OCI-LY1 (cell line): ENCODE measurements around the gene VPS54.
A peak's percentile ranks its signal among the peaks of the same experiment; 100 is the strongest.

ENCODE experiments used
- H2AFZ ChIP-seq: fragments of 200-600 bp; sonication (generic), shearing (Covaris generic); 2 replicates; pipeline ENCODE4 v1.6.0; 2014; ENCODE audit warnings: antibody characterized with exemption, mild to moderate bottlenecking, low read length
- H3F3A ChIP-seq: fragments of 200-600 bp; sonication (generic), shearing (Covaris generic); 2 replicates; pipeline ENCODE4 v1.6.0; 2014; ENCODE audit warnings: mild to moderate bottlenecking, antibody characterized with exemption, low read length, moderate library complexity; ENCODE audit not compliant: insufficient read depth
- H3K27ac ChIP-seq: fragments of 200-600 bp; sonication (generic); 2 replicates; pipeline ENCODE4 v1.5.1; 2014; ENCODE audit warnings: low read length, mixed run types, mild to moderate bottlenecking, low read depth; ENCODE audit not compliant: poor library complexity, severe bottlenecking
- H3K27me3 ChIP-seq: fragments of 200-600 bp; sonication (generic); 2 replicates; pipeline ENCODE4 v1.6.0; 2014; ENCODE audit warnings: antibody characterized with exemption, mild to moderate bottlenecking, low read length, moderate library complexity; ENCODE audit not compliant: insufficient read depth
- H3K36me3 ChIP-seq: fragments of 200-600 bp; sonication (generic); 2 replicates; pipeline ENCODE4 v1.6.1; 2014; ENCODE audit warnings: mild to moderate bottlenecking, antibody characterized with exemption, low read length, moderate library complexity, mixed read lengths; ENCODE audit not compliant: insufficient read depth
- H3K4me1 ChIP-seq: fragments of 200-600 bp; sonication (generic); 2 replicates; pipeline ENCODE4 v1.5.1; 2014; ENCODE audit warnings: mild to moderate bottlenecking, low read length, moderate library complexity; ENCODE audit not compliant: insufficient read depth, severe bottlenecking
- H3K4me2 ChIP-seq: fragments of 200-600 bp; sonication (generic), shearing (Covaris generic); 2 replicates; pipeline ENCODE4 v1.6.1; 2014; ENCODE audit warnings: low read length
- H3K4me3 ChIP-seq: fragments of 200-600 bp; sonication (generic); 2 replicates; pipeline ENCODE4 v1.5.1; 2014; ENCODE audit warnings: low read length, low read depth, mild to moderate bottlenecking, mixed read lengths; ENCODE audit not compliant: poor library complexity, severe bottlenecking
- H3K79me2 ChIP-seq: fragments of 200-600 bp; shearing (Covaris generic); 2 replicates; pipeline ENCODE4 v1.6.1; 2016; ENCODE audit warnings: mixed run types, low read length, mixed read lengths; ENCODE audit not compliant: insufficient read depth
- H3K9ac ChIP-seq: fragments of 200-600 bp; sonication (generic), shearing (Covaris generic); 2 replicates; pipeline ENCODE4 v1.6.1; 2014; ENCODE audit warnings: mild to moderate bottlenecking, low read length, mixed read lengths
- H3K9me2 ChIP-seq: fragments of 200-600 bp; sonication (generic), shearing (Covaris generic); 2 replicates; pipeline ENCODE4 v1.6.1; 2014; ENCODE audit warnings: low read depth, mild to moderate bottlenecking, low read length, mixed read lengths
- H3K9me3 ChIP-seq: fragments of 200-600 bp; shearing (Covaris generic); 2 replicates; pipeline ENCODE4 v1.6.1; 2014; ENCODE audit warnings: low read length, mixed read lengths
- H4K20me1 ChIP-seq: fragments of 200-600 bp; sonication (generic), shearing (Covaris generic); 2 replicates; pipeline ENCODE4 v1.6.0; 2016; ENCODE audit warnings: mild to moderate bottlenecking, low read length; ENCODE audit not compliant: insufficient read depth
- EZH2 ChIP-seq: fragments of 200-600 bp; sonication (generic), shearing (Covaris generic); IDR thresholded peaks from 2 replicates; pipeline ENCODE4 v1.8.0; 2017; ENCODE audit warnings: borderline replicate concordance, mixed run types, mild to moderate bottlenecking, antibody characterized with exemption, low read length, moderate library complexity, mixed read lengths
- TF ChIP-seq, protein P1 (sequence below): fragments of 200-600 bp; sonication (generic), shearing (Covaris generic); IDR thresholded peaks from 2 replicates; pipeline ENCODE4 v1.5.1; 2017; ENCODE audit warnings: mild to moderate bottlenecking, antibody characterized with exemption, low read length, moderate library complexity, mixed read lengths

The VPS54 gene

DNA sequence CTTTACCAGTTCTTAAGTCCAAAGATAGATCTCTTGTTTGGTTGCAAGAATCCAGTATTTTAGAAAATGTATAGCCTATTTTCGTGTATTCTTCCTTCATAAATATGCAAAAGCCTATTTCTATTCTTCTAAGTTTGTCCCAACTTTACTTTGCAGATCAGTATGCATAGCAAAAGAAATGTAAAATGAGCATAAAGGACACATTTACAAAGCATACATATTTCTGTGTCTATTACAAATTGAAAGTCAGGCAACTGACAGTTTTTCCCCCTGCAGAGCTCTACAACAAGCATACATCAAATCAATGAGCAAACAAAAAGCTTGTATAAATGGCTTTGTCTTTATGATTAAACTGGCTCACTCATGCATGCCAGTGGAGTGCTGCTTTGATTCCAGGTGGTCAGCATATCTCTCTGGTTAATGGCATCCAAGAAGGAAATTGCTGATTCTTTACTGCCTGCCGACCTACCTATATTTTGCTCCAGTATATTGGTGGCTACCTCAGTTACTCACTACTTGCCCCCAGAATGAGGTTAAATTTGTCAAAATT lies 10.0 kb upstream of the VPS54 start:
- Histone ChIP-seq H3K9ac (no peak overlapping the region), H3K4me3 (no peak overlapping the region), H3K79me2 (no peaks in the 10 kb centered on the region), H3K4me2 (no peak overlapping the region), H3K9me2 (no peaks in the 10 kb centered on the region), H3K36me3 (no peaks in the 10 kb centered on the region), H3K9me3 (peaks cover 5% of the 10 kb centered on the region; the same call in 1 of the 2 replicates), H4K20me1 (no peaks in the 10 kb centered on the region), H3K27ac (no peak overlapping the region), H3K4me1 (peaks cover 19% of the 10 kb centered on the region), H3K27me3 (no peaks in the 10 kb centered on the region), H3F3A (0 out of 2 replicates have a peak, but pooled peaks cover 4% of the 10 kb centered on the region), H2AFZ (no peak overlapping the region)
- TF ChIP-seq, protein P1, sequence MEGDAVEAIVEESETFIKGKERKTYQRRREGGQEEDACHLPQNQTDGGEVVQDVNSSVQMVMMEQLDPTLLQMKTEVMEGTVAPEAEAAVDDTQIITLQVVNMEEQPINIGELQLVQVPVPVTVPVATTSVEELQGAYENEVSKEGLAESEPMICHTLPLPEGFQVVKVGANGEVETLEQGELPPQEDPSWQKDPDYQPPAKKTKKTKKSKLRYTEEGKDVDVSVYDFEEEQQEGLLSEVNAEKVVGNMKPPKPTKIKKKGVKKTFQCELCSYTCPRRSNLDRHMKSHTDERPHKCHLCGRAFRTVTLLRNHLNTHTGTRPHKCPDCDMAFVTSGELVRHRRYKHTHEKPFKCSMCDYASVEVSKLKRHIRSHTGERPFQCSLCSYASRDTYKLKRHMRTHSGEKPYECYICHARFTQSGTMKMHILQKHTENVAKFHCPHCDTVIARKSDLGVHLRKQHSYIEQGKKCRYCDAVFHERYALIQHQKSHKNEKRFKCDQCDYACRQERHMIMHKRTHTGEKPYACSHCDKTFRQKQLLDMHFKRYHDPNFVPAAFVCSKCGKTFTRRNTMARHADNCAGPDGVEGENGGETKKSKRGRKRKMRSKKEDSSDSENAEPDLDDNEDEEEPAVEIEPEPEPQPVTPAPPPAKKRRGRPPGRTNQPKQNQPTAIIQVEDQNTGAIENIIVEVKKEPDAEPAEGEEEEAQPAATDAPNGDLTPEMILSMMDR, result no peak
- TF ChIP-seq EZH2, result no peak

DNA sequence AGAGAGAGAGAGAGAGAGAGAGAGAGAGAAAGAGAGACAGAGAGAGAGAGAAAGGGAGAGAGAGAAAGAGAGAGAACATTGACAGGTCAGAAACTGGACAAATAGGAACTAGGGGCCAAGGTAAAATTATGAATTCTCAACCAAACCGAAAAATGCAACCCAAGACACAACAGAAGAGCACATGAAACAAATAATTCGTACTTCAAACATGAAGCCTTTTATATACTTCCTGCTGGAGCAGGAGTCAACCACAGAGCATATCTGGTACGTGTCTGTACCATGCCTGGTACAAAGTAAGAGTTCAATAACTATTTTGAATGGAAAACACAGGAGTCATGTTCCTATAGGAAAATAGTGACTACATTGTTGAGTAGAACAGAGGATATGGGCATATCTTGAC lies 6.5 kb upstream of the VPS54 start:
- no peak overlapping the region for H2AFZ ChIP-seq
- H3K4me3 ChIP-seq, result no peak overlapping the region

DNA sequence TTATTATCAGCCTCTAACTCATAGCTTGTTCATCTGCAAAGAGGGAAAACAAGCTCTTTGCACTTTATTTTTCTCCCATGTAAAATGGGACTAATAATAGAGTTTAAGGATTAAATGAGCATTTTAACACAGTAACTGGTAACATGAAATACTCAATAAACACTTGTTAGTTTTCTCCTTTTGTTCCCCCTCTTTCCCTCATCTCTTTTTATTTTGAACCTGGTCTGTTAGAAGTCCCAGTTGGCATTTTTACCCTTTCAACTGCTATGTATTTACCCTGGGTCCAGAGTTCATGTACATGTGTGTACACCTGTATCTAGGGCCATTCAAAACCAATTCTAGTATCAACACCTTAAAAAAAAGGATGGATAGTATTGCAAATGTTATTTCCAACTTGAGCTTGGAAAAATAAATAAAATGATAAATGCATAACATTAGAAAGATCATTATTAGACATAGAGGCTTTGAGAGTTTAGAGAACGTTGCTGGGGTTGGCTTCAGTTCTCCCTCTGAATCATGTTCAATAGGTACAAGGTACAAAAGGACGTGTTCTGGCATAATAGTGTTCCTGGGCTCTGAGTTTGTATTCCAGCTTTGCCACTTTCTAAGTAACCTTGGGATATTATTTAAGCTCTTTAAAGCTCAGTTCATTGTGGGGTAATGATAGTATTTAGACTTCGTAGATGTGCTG lies 5.2 kb upstream of the VPS54 start:
- Histone ChIP-seq H3K79me2 (no peaks in the 10 kb centered on the region), H3K4me3 (no peak overlapping the region), H4K20me1 (no peaks in the 10 kb centered on the region), H3K27me3 (no peaks in the 10 kb centered on the region), H3F3A (no peaks in the 10 kb centered on the region), H3K4me2 (peak overlapping the region; percentile 13; the same call in 1 of the 2 replicates), H3K36me3 (no peaks in the 10 kb centered on the region), H3K9ac (no peak overlapping the region), H3K9me3 (no peaks in the 10 kb centered on the region), H3K4me1 (peaks cover 48% of the 10 kb centered on the region), H2AFZ (no peak overlapping the region), H3K9me2 (no peaks in the 10 kb centered on the region), H3K27ac (peak overlapping the region; percentile 65)
- TF ChIP-seq, protein P1, result no peak
- TF ChIP-seq EZH2, result no peak

More for the DNA sequence above, 6.5 kb upstream of the VPS54 start:
- no peak for TF ChIP-seq EZH2
- Histone ChIP-seq H3K9ac (no peak overlapping the region), H3K4me2 (no peak overlapping the region), H3K9me3 (no peaks in the 10 kb centered on the region), H3K36me3 (no peaks in the 10 kb centered on the region), H4K20me1 (no peaks in the 10 kb centered on the region), H3K79me2 (no peaks in the 10 kb centered on the region), H3K9me2 (no peaks in the 10 kb centered on the region), H3K4me1 (peaks cover 40% of the 10 kb centered on the region), H3K27me3 (no peaks in the 10 kb centered on the region), H3F3A (0 out of 2 replicates have a peak, but pooled peaks cover 4% of the 10 kb centered on the region), H3K27ac (no peak overlapping the region)
